ENCODE results near the gene ASCC3.

GRCh38 chr6:100575921-100576320 lies 305.2 kb downstream of the ASCC3 start:
- no peak for TF ChIP-seq CTCF (conservative IDR thresholded peaks at IDR 0.05; ENCODE audit: low read depth, low read length)
- no peak for TF ChIP-seq CHD1 (IDR thresholded peaks at IDR 0.05; ENCODE audit: low read depth, low read length)
- TF ChIP-seq POLR2A (IDR thresholded peaks at IDR 0.05; ENCODE audit: low read depth, low read length) = no peak
- TF ChIP-seq RCOR1 (IDR thresholded peaks at IDR 0.05; ENCODE audit: insufficient replicate concordance, low read length) = no peak
- no peak for TF ChIP-seq RAD21 (IDR thresholded peaks at IDR 0.05; ENCODE audit: low read length)
- TF ChIP-seq MAFK (IDR thresholded peaks at IDR 0.05; ENCODE audit: low read depth, low read length) = no peak
- TF ChIP-seq SMC3 (IDR thresholded peaks at IDR 0.05; ENCODE audit: low read depth, low read length) = no peak
- no peak for TF ChIP-seq MAZ (IDR thresholded peaks at IDR 0.05; ENCODE audit: borderline replicate concordance, low read depth, low read length)
- TF ChIP-seq USF2 (IDR thresholded peaks at IDR 0.05; ENCODE audit: low read depth, low read length) = no peak
- TF ChIP-seq RFX5 (IDR thresholded peaks at IDR 0.05; ENCODE audit: low read depth, low read length) = no peak
- TF ChIP-seq ELK1 (IDR thresholded peaks at IDR 0.05; ENCODE audit: borderline replicate concordance, low read depth, low read length) = no peak
- TF ChIP-seq NFE2L2 (IDR thresholded peaks at IDR 0.05; ENCODE audit: low read depth, low read length) = no peak
